GM18867 (cell line): ENCODE data around the gene MAPK12.
A peak's percentile ranks its signal among the peaks of the same experiment; 100 is the strongest.

Experiments used
- ATAC-seq: cut with Tn5 transposase; IDR thresholded peaks from one replicate; pipeline ENCODE4 v1.9.1; 2021; ENCODE audit warnings: mild to moderate bottlenecking, moderate library complexity; ENCODE audit not compliant: unreplicated experiment

The MAPK12 gene

DNA sequence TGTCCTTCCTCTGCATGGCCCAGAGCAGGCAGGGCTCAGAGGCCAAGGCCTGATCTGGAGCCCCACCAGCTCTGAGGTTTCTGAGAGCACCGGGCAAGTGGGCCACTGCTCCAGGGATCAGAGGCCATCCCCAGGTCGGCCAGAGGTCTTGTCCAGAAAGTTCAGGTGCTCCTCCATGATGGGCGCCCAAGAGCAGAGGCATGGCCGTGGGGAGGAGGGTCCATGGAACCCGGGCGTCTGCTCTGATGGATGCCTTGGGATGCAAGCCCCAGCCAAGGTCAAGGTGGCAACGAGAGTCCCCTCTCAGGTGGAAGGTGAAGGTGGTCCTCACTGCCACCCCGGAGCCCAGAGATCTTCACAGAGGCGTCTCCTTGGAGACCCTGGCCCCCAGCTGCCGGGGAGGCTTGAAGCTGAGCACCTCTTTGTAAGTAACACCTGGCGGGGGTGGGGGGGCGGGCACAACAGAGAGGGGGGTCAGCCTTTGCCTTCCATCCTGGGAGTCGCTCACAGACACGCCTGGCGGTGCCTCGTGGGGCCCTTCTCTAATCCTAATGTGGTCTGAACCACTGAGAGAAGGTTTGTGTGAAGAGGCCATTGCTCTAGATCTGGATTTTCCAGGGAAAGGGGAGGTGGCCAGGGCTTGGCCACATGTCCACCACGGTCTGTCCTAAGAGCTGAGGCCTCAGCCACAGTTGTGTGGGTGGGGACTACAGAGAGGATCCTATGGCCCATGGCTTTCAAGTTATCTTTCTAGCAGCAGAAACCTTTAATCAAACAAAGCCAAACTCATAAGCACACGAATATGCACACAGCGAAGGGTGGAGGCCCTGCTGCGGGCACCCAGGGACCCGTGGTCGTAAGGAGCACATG is 8.2 kb downstream of the MAPK12 start:
- ATAC-seq, result no peak

DNA sequence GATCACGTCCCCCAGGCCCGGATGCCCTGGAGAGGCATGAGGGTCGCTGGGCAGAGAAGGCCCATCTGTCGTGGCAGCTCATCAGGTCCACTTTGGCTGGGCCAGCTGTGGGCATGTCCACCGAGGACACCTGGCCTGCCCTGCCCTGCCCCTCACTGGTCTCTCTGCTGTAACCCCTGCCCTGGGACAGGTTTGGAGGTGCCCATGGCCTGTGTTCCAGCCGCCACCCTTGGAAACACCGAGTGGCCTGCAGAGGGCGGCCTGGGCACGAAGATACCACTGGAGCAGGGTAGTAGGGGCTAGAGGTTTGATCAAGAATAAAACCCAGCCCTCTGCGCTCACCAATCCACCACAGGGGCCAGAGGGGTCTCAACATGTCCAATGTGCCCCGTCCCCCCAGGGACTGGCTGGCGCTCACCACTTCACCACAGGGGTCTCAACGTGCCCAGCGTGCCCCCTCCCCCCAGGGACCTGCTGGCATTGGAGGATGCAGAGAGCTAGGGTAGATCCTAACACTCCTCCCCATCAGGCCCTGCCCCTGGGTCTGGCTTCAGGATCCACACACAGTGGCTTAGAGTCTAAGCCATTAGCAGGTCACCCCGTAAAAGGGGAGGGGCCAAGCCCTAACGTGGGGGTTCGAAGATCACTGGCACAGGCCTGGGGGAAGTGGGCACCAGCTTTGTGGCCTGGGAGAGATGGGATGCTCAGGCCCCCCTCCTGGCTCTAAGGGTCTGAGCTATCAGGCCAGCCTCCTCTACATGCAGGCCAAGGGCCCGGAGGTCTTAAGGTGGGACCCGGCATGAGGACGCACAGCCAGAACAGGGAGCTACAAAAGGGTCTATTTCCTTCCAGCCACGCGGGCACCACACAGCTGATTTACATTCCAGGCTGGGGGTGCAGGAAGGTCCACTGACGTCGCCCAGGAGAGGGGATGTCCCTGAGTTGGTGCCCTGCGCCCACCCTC is 9.1 kb downstream of the MAPK12 start:
- ATAC-seq, result no peak

DNA sequence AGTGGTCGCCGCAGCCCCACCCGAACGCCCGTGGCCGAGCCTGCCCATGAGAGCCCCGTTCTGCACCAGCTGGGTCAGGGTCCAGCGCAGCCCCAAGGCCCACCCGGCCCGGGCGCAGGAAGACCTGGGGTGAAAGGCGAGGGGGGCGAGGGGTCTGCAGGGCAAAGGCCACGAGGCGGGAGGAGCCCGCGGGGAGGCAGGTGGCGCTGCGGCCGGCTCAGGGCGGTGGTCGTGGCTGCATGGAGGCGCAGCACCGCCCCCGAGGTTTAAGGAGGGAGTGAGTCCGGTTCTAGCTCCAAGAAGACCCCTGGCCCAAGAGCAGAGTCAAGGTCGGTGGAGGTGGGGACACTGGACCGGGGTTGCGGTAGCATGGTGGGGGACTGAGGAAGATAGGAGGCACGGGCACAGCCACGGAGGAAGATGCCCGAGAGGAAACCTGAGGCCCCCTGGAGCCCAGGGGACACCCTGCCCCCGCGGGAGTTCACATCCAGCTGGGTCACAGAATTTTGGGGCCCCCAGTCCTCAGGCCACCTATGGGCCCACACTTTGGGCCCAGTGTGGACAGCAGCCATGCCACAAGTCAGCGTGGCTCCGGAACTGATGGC is 9.9 kb downstream of the MAPK12 start:
- ATAC-seq, result no peak

DNA sequence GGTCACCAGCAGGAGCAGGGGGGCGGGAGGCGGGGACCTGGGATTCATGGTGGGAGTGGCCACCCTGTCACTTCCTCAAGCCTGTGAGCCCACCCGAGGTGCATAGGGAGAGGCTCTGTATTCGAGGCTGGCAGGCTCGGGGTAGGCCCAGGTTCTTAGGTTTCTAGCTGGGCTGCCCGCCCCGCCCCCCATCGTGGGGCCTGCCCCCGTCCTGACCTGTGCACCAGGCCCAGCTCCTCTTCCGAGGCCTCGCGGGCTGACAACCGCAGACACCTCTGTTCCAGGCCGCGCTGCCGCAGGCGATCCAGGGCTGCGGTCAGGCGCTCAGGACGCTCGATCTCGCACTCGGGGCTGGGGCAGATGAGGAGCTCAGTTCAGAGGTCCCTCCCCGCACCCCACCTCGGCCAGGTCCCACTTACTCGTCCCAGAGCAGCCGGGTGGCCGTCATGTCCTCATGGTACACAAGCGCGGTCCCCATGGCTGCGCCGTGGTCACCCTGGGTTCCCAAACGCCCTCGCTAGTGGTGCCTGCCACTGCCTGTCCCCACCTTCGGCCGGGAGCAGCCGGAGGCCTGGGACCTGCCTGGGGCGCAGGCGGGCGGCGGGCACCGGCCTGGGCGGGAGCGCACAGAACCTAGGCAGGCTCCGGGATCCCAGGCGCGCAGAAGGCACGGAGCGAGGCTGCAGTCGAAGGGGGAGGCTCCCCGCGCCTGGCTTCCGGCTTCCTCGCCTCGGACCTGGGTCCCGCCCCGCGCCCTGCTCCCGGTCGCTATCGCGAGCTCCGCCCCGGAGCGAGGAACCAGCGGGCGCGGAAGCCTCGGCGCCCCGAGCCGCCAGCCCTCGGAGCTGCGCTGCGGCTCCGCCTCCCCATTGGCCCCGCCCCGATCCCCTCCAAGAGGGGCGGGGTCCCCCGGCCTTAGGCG is 10.7 kb downstream of the MAPK12 start, which contains the start of gene HDAC10:
Gene HDAC10 (minus strand): TSS at position 711 of the 922 bp plus-strand sequence. CDS start 233 bp downstream, at position 478.
- peak; percentile 53 for ATAC-seq

DNA sequence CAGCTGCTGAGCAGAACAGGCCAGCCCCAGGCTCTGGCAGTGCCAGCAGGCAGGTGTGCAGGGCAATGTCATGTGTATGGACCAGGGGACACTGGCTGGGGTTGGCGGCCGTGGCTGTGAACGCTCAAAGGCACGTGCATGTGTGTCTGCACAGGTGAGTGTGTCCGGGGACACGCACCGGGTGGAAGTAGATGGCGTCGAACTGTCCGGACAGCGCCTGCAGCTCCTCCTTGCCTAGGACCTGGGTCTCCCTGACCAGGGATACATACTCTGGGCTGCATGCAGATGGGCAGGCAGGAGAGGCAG is 11.3 kb downstream of the MAPK12 start:
- ATAC-seq, result no peak

DNA sequence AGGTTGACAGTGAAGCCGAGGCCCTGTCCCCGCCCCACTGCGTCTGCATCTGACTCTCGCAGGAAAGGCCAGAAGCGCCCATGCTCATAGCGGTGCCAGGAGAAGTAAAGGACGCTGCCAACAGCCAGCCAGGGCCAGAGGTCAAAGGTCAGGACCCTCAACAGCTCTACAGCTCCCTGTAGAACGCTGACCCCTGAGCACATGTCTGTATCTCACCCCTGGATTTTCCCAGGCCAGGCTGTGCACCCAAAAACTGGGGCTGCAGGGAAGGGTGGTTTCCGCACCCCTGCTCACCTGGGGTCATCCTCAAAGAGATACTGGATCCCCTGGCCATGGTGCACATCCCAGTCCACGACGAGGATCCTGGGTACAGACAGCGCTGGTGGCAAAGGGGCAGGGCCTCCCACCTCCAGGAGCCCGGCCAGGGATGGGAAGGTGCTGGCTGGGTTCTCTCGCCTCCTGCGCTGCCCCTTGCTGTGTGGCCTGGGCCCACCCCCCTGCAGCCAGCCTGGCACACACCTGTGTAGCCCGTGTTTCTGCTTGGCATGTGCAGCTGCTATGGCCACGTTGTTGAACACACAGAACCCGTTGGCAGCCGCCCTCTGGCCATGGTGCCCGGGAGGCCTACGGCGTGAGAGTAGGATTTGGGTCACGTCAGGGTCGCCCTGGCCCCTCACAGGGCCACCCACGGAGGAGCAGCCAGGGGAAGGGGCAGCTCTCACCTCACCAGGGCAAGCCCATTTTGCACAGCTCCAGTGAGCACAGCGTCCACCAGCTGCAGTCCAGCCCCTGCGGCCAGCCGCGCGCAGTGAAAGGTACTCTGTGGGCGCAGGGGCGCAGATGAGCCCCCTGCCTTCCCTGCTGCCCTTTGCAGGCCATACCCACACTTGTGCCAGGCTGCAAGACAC is 11.9 kb downstream of the MAPK12 start:
- ATAC-seq, result no peak

DNA sequence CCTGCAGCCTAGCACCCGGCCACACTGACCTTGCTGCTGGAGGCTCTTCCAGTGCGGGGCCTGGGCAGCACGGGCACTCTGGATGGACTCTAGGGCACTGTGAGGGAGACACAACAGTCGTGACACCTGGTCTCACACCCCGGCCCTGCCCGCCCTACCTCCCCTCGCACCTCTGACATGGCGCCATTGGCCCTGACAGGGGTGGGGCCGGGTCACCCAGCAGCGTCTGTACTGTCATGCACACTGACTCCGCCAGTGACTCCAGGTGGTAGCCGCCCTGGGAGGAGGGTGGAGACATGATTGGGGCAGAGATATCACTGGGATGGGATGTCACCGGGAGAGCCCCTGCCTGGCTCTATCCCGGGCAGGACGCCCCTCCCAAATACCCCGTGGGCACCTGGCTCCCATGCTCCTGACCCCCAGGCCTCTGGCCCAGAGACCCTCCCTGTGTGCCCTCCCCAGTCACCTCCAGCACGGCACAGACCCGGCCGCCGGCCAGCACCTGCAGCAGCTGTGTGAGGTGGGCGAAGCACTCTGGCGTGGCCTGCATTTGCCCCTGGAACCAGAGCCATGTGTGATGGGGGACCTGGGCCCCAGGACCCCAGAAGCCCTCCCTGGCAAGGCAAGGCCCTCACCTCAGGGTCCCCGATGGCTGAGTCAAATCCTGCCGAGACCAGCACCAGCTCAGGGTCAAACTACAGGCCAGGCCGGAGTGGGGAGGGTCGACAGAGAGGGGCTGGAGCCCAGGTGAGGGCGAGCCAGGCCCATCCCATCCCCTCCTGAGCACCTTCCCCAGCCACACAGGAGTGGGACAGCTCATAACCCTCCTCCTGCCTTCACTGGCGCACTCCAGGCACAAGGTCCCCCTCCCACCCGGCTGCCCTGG is 13.0 kb downstream of the MAPK12 start:
- ATAC-seq, result no peak

DNA sequence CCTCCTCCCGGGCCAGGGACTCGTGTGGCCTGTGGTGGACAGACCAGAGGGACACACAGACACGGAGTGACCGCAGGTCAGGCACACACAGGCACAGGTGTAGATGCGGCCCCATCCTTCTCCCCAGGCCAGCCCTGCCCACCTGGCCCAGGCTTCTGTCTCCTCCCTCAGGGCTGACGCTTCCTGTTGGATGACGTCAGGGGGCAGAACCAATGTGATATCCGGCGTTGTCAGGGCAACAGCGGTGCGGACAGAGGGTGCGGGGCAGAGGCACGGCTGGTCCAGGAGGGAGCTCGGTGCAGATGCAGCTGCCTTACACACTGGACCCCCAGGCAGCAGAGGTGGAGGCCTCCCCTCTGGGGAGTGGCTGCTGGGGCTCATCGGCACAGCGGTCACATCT is 13.7 kb downstream of the MAPK12 start:
- no peak for ATAC-seq

DNA sequence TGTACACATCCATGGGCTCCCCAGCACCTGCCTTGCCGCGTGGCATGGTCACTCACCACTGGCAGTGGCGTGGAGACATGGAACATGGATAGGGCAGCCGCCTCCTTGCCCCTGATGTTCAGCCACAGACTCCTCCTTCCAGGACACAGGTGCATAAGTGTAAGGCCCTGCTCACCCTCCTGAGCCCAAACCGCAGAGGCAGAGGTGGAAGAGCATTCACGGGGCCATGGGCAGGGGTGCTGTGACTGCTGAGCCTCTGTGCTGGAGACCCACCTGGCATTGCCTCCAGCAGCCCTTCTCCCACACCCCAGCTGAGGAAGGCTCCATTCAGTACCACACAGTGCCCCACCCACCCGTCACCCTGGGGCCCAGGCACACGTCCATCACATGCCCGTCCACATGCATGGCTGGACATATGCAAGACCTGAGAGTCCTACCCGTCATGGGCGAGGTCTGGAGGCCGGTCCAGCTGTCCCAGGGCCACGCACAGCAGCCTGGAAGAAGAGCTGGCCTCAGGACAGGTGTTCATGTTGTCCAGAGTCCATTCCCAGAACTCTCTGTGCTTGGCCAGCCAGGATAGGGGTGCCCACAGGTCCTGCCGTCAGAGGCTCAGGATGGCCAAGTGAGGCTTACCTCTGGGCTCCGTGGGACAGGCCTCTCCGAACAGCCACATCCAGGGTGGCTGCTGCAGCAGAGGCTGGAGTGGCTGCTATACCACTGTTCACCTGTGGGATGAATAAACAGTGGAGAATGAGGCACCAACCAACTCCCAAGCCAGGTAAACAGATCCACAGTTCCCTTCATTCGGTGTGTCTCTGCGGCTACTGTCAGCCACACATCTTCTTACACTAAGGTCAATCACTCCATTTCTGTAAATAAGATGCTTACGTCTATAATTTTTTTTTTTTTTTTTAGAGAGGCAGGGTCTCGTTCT is 15.0 kb downstream of the MAPK12 start:
- no peak for ATAC-seq

DNA sequence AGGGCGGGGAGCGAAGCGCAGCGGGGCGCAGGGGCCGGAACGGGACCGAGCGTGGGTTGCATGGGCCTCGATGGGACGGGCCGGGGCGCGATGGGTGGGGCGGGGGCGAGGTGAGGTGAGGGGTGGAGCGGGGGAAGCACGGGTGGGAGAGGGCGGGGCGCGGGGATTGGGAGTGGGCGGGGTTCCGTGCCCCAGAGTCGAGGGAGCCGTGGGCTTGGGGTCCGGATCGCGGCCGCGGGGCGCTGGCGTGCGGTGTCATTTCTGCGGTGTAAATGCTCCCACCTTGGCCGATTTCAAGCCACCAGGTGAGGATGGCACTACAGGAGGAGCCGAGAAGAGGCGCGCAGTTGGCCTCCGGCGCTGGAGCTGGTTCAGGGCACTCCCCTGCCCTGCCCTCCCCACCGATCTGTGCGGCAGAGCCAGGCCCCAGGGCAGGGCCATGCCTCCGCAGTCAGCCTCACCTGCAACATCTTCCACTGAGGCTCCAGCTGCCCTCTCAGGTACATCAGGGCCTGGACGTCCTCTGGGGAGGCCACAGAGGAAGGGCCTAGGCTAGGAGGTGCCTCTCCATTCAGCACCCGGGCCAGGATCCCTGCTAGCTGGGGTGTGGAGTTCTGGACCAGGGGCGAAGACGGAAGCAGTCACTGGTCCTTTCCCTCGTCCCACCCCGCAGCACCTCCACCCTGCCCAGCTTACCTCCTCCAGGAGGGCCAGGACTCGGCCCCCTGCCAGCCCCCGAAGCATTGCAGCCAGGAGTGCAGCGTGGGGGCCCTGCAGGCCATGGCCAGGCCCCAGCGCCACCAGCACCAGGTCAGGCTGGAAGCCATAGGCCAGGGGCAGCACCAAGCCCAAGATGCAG is 16.0 kb downstream of the MAPK12 start:
- no peak for ATAC-seq

DNA sequence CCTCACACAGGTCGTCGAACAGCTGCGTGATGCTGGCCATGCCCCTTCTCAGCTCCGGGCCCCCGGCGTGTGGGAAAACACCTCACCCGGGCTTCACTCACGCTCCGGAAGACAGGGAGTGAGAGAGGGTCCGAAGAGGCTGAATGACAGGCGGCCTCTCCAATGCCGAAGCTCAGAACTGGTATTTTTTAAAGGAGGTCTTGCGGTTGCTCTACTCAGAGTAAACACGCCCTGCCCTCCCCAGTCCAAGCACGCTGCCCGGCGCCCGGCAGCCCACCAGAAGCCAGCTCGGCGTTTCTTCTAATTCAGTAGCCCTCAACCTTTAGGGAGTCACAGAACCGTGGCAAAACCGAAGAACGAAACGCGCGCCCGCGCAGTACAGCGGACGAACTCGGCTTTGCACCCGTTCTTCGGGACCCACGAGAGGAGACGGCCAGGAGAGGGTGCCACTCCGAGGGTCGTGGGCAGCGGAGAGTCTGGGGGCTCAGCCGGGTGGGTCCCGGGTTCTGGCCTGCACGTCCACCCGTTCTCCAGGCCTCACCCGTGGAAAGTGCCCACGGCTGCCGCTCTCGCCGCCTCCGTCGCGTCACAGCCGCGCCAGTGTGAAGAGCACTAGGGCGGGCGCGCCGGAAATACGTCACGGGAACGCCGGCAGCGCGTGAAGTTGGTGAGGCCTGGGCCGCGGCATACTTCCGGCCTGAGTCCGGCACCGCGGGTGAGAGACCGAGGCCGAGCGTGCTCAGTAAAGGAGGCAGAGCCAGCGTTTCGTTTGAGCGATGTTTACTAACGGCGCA is 16.9 kb downstream of the MAPK12 start, which contains the start of gene TUBGCP6:
Gene TUBGCP6 (minus strand): TSS at position 604 of the 794 bp plus-strand sequence. CDS start 564 bp downstream, at position 40.
- peak; percentile 56 for ATAC-seq

DNA sequence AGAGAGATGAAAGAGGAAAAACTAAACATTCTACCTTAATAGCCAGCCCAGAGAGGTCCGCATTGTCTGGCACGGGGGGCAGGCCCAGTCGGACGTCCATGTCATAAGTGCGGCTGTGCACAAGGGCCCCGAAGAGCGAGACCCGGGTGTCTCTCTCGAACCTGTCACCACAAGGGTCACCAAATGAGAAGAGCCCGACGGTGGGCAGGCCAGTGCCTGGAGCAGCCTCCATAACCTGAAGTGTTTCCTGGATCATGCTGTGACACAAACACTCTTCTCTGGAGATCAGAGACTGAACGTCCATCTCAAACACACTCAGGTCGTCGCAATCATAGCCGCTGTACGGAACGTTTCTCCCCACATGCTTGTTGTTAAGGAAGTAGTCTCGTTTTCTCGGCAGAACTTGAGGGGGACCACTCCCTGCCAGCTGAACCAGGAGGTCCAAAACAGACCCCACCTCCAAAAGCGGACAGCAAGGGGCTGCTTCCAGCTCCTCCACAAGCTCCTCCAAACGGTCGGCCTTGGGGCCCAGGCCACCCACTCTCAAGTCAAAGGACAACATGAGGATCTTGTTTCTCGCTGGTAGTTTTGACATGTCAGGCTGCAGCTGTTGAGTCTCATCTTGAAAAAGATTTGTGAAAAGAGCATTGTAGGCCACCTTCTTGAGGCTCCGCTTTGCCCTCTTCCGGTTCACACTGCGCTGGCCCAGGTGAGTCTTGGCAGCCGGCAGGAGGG is 17.6 kb downstream of the MAPK12 start:
- ATAC-seq, result no peak

DNA sequence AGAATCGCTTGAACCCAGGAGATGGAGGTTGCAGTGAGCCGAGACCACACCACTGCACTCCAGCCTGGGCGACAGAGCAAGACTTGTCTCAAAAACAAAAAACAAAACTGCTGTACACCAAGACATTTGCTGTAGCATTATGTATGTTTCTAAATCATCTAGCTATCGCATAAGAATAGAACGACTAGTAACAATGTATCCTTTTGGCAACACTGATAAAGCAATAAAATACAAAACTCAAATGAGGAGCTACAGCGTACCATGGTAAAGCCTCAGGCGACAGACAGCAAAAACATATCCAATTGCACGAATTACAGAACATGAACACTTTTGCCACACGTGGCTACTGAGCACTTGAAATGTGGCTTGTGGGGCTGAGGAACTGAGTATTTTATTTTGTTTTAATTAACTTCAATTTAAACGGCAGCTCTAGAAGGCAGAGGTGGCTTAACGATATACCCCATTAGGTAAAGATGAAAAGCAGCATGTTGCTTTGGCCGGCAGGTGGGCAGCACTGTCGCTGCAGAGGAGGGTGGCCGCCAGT is 19.0 kb downstream of the MAPK12 start:
- no peak for ATAC-seq

DNA sequence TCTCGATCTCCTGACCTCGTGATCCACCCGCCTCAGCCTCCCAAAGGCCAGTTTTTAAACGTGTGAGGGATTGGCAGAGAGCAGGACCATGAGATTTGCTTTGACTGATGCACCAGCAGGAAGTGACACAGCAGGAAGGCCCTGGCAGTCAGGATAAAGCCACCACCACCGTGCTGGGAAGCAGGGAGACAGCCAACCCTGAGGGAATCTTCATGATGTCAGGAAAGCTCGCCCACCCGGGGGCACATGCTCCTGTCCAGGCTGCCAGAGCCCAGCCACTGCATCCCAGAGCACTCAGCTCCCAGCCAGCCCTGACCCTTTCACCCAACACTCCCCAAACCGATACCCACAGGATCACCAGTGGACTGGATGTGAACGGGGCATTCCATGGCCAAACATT is 22.7 kb downstream of the MAPK12 start:
- no peak for ATAC-seq
